Stimulated activated CD8-positive, alpha-beta memory T cell treated with anti-CD3 and anti-CD28 coated beads, Interleukin-12 subunit alpha, Interleukin-12 subunit beta, amount 100 ng/mL, for 4 hours (primary cell): ENCODE measurements around the gene CABP5.

Experiments
- DNase-seq: peaks from one replicate; pipeline ENCODE4 v3.0.0-alpha.2; 2020; ENCODE audit warnings: low read depth

CABP5 gene

DNA sequence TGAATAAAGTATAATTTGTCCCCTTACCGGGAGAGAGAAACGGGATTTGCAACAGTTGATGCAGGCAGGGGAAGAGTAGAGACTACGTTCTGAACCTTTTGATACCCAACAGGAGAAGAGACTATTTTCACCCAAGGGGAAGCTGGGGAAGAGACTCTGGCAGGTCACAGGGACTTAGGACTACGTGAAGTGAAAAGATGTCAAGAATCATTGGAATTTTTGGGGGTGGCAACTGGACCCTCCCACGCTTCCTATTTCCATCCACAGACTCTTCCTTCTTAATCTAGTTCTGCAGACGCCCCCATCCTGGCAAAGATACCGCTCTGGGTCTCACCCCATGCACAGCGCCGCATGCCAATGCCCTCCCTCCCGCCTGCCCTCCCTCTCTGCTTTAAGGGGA lies 13.8 kb downstream of the CABP5 start:
- no peak for DNase-seq

DNA sequence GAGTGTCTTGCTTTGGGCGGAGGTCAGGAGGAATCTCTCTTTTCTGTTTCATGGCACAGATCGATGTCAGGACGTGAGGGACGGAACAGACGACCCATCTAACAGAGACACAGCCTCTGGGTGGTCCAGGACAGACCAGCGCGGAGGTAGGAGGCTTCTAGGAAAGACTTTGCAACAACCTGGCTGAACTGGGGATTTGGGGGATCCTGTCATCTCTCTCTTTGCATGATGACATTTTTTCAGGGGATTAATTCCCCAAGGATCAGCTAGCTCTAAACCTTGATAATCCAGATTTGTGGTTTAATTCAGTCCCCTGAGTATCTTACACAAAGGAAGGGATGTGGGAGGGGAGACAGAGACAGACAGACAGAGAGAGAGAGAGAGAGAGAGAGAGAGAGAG lies 14.4 kb downstream of the CABP5 start:
- DNase-seq = no peak

DNA sequence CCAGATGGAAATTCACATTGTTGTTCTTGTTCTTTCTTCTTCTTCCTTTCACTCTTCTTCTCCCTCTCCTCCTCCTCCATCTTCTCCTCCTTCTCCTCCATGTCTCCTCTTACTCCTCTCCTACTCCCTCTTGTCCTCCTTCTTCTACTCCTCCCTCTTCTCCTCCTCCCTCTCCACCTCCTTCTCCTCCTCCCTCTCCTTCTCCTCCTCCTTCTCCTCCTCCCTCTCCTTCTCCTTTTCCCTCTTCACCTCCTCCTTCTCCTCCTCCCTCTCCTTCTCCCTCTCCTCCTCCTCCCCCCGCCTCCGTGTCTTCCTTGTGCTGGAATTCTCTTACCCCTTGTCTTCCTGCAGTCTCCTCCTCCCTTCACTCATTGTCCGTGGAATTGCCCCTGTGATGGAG lies 18.4 kb downstream of the CABP5 start:
- no peak for DNase-seq

DNA sequence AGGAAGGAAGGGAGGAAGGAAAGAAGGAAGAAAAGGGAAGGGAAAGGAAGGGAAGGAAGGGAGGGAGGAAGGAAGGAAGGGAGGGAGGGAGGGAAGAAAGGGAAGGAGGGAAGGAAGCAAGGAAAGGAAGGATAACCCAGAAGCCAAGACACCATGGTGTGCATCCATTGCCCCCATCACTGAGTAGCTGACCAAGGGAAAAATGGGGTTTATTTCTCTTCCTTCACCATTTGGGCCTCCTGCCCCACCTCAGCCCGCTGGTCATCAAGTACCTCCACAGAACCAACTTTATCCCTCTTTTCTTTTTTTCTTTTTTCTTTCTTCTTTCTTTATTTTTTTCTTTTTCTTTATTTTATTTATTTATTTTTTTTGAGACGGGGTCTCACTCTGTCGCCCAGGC lies 20.4 kb downstream of the CABP5 start:
- no peak for DNase-seq

DNA sequence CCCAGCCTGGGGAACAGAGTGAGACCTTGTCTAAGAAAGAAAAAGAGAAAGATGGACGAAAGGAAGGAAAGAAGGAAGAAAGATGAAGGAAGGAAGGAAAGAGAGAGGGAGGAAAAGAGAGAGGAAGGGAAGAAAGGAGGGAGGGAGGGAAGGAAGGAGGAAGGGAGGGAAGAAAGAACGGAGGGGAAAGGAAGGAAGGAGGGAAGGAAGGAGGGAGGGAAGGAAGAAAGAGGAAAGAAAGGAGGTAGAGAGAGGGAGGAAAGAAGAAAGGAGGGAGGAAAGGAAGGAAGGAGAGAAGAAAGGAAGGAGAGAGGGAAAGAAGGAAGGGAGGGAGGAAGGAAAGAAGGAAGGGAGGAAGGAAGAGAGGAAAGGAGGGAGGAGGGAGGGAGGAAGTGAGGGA lies 20.9 kb downstream of the CABP5 start:
- no peak for DNase-seq

DNA sequence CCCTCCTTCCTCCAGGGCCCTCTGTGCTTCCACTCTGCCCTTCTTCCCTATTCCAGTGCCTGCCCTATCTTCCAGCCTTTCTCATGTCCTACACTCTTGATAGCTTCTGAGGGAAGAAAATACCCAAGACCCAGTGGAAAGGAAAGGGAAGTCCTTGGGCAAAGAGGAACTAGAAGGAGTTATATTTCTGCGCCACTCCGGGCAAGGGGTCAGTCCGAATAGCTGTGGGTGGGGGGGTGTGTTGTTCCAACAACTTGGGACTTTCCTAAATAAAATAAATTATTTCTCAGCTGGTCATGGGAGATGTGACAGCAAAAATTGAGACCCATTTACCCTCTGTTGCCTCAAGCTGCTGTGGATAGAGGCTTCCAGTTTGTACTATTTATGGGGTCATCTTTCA lies 23.2 kb downstream of the CABP5 start:
- DNase-seq = no peak

DNA sequence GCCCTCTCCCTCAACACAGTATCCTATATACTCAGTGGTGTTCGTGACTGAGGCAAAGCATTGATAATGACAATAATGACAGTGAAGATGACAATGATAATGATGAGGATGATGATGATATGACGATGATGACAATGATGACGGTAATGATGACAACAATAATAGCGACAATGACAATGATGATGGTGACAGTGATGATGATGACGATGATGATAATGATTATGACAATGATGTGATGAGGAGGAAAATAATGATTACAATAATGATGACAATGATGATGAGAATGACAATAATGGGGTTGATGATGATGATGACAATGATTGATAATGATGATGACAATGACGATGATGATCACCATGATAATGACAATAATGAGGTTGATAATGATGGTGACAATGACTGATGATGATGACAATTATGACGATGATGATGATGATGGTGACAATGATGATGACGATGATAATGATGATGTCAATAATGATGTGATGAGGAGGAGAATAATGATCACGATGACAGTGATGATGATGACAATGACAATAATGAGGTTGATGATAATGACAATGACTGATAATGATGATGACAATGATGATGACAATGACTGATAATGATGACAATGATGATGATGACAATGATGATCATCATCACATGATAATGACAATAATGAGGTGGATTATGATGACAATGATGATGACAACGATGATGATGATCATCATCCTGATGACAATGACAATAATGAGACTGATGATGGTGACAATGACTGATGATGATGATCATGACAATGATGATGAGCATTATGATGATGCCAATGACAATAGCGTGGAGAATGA lies 32.7 kb downstream of the CABP5 start:
- no peak for DNase-seq

DNA sequence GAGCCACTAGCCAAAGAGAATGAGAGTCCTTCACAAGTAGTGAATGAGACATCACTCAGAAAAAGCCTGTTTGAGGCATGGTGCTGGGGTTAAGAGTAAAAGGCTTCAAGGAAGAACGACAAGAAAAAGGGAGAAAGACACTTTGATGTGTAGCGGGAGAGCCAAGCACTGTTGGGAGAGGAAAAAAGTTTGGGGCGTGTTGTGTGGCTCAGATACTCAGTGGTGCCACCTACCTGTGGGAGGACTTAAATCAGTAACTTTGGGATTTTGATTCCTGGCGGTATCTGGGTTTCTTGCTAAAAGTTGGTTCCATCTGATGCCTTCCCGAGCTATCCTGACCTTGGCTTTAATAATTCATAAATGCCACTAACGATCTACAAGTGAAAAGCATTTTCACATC lies 37.1 kb downstream of the CABP5 start:
- DNase-seq = no peak

DNA sequence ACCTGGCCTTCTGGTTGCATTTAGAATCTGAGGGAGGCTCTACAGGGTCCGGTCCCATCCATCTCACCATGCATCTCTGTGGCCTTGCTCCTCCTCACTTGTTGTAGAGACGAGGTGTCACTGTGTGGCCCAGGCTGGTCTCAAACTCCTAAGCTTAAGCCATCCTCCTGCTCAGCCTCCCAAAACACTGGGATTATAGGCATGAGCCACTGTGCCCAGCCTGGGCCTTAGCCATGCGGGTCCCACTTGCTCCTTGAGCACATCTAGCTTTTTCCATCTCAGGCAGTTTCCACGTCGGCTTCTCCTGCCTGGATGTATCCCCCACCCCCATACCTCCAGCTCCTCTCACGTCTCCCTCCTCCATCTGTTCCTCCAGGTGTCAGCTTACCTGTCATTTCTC lies 39.6 kb downstream of the CABP5 start:
- DNase-seq = no peak

DNA sequence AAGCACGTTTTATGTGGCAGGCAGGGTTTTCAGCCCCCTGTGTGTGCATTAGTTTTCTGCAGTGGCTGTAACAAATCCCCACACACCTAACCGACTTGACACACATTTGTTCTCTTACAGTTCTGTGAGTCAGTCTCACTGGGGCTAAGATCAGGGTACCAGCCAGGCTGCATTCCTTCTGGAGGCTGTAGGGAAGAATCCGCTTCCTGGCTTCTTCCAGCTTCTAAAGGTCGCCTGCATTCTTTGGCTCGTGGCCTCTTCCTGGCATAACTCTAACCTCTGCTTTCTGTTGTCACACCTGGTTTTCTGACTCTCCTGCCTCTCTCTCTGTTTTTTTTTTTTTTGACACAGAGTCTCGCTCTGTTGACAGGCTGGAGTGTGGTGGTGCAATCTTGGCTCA lies 43.0 kb downstream of the CABP5 start:
- no peak for DNase-seq

DNA sequence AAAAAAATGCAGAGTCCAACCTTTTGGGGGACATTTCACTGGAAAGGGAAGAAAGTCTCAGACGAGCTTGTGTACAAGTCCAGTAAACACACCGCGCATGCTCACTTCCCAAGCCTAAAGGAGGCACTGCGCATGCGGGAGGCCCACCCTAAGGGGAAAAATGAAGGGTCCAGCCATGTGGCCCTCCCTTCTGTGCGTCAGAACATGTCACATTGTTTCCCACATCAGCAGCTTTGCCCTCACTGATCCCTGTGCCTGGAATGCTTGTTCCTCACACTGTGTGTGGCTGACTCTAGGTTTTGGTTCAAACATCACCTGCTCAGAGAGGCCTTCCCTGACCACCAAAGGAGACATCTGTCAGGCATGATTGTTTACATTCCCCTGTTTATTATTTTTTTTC lies 45.1 kb downstream of the CABP5 start:
- no peak for DNase-seq

DNA sequence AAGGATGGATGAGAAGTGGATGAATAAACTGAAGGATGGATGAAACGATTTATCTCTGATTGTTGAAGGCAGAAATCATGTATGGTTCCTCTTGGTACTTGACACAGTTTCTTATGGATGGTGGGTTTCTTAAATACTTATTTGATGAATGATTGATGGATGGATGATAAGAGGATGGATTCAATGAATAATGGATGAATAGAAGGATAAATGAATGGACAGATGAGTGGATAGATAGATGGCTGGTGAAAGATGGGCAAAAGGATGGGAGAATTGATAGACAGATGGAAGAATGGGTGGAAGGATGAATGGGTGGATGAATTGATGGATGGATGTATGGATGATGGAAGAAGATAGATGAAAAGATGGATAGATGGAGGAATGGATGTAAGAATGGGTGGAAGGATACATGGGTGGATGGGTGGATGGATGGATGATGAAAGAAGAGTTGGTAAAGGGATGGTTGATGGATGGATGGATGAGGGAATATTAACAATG lies 47.6 kb downstream of the CABP5 start:
- DNase-seq = no peak

DNA sequence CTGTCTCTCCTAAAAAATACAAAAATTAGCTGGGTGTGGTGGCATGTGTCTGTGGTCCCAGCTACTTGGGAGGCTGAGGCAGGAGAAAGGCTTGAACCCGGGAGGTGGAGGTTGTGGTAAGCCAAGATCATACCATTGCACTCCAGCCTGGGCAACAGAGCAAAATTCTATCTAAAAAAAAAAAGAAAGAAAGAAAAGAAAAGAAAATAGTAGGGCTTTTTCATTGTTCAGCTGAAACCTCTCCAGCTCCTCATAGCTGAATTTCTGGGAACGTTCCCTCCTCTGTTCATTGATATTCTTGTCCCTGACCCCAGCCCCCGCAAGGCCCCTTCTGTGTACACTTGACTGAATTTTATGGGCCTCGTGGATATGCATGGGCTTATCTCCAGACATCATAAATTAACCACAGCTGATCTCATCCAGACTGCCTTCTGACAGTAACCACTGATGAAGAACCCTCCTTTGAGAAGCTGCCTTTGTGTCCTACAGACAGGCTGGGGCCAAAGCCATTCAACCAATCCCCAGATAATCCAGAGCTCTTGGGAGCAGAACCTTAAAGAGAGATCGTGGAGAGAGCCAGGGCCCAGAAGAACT lies 49.6 kb downstream of the CABP5 start, which contains the start of gene ELSPBP1:
TSS of gene ELSPBP1 (plus strand) at position 424 of the 594 bp plus-strand sequence. CDS start 14,036 bp downstream, outside the sequence.
- DNase-seq = no peak

DNA sequence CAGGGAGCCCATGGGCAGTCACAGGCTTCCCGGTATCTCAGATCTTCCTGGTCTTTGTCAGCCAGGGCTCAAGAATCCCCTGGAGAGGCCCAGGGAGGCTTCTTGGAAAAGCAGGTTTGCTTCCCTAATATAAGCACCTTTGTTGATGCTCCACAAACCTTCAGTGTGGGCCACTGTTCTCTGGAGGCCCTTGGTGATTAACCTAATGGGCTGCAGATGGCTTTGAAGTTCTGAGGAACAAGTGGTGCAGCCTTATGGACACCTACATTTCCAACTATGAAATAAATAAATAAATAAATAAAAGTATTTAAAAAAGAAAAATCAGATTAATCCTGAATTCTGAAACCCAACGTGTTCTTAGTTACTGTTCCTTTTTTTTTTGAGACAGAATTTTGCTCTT lies 51.8 kb downstream of the CABP5 start, which contains the start of gene BSPH1:
TSS of gene BSPH1 (minus strand) at position 101 of the 400 bp plus-strand sequence. CDS start at position 12, 89 bp downstream.
- DNase-seq = no peak

DNA sequence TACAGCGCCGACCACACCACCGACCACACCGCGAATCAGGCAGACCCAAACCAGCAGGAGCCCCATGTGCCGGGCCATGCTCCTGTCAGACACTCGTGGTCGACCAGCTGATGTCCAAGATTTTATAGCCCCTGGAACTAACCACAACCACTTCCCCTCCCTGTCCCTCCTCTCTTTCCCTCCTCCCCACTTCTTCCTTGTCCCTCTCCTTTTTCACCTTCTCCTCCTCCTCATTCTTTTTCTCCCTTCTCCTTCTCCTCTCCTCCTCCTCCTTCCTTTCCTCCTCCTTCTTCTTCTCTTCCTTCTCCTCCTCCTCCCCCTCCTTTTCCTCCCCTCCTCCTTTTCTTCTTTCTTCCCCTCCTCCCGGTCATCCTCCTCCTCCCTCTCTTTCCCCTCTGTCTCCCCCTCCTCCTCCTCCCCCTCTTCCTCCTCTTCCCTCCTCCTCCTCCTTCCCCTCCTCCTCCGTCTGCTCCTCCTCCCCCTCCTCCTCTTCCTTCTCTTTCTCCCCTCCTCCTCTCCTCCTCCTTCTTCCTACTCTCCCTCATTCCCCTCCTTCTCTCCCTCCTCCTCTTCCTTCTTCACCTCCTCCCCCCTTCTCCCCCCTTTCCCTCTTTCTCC lies 52.6 kb downstream of the CABP5 start:
- no peak for DNase-seq
